GM12875 (cell line): ENCODE measurements around the gene LHX1.

ENCODE experiments used
- H3K4me3 ChIP-seq: one replicate; pipeline ENCODE4 v1.5.1; 2011; ENCODE audit warnings: low read depth, low read length, control low read depth
- TF ChIP-seq, protein P1 (sequence below): IDR thresholded peaks from 2 replicates; pipeline ENCODE4 v1.5.1; 2011; ENCODE audit warnings: low read depth, mild to moderate bottlenecking, control low read depth, inconsistent platforms, low read length, moderate library complexity, borderline replicate concordance; ENCODE audit not compliant: insufficient read depth

The LHX1 gene

DNA sequence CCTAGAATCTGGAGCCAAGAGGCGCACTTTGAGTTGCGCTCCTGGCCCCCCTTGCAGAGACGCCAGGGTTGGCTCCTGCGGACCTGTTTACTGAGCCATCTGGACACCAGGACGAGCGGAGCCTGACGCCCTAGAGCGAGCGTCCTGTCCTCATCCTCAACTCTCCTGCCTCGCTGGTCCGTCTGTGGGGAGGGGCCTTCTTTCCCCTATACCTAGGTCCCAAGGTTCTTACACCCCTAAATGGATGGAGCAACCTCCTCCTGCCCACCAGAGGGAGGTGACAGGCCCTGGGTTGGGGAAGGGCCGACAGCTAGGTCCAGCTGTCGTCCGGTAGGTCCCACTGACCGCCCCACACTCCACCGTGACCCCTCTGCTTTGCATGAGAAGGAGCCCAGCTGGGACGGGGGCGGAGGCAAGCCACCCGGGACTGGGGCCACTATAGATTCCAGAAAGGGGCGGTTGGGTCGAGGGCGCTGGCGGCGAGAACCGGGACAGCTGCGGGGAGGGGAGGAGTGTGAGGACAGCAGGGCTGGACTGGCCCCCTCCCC is 3.1 kb upstream of the LHX1 start:
- no peak overlapping the region for H3K4me3 ChIP-seq
- TF ChIP-seq, protein P1, sequence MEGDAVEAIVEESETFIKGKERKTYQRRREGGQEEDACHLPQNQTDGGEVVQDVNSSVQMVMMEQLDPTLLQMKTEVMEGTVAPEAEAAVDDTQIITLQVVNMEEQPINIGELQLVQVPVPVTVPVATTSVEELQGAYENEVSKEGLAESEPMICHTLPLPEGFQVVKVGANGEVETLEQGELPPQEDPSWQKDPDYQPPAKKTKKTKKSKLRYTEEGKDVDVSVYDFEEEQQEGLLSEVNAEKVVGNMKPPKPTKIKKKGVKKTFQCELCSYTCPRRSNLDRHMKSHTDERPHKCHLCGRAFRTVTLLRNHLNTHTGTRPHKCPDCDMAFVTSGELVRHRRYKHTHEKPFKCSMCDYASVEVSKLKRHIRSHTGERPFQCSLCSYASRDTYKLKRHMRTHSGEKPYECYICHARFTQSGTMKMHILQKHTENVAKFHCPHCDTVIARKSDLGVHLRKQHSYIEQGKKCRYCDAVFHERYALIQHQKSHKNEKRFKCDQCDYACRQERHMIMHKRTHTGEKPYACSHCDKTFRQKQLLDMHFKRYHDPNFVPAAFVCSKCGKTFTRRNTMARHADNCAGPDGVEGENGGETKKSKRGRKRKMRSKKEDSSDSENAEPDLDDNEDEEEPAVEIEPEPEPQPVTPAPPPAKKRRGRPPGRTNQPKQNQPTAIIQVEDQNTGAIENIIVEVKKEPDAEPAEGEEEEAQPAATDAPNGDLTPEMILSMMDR: no peak

GRCh38 chr17:36934692-36935630 is 2.3 kb upstream of the LHX1 start:
- H3K4me3 ChIP-seq: no peak overlapping the region
- TF ChIP-seq, protein P1: no peak

DNA sequence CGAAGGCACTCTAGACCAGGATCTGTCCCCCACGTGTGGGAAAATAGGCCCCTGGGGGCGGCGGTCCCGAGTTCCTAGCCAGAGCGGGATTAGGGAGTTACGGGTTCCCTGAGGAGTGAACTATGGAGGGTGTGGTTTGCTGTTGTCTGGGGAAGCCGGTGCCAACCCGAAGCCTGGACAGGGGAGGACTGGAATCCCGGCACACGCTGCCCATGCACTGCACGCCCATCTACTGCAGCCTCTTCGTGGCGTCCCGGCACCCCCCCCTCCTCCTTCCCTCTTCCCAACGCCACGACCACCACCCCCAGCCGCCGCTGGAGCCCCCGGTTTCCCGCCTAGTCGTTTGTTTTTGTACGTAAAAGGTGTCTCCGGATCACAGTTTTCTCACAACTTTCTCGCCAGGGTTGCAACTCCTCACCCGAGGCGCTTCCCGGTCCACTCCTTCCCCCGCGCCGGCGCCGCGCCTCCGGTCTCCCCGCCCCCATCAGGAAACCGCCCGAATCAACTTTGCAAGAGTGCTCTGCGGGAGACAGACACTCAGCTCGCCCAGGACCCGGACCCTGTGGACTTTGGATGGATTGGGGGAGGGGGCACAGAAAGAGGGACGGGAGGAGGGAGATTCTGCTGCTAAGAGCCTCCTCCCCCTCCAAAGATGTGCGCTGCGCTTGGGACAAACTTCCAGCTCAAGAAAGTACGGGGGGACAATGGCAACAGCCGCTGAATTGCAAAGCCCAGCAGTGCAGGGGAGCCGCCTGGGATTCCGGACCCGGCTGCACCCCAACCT is 1.4 kb upstream of the LHX1 start:
- H3K4me3 ChIP-seq: no peak overlapping the region
- TF ChIP-seq, protein P1: no peak

DNA sequence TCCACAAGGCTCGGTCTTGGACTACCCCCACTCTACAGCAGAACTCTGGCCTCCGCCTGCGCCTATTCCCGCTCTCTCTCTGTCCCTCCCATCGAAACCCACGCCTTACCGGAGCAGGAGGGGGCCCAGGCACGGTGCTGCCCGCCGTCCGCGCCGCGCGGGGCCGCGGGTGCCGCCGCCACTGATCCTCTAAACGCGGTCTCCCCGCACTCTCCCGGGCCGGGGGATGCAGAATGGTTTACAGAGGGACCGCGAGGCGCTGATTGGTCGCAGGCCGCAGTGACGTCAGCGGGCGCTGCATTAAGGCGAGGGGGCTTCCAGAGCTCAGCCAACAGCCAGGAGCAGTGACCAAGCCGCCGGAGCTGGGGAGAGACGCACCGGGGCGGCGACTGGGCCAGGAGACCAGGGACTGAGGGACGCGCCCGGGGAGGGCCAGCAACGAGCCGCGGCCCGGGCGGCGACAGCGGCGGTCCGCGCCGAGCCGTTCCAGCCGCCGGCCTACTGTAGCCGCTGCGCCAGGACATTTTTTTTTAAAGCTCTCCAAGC is 747 bp upstream of the LHX1 start:
- H3K4me3 ChIP-seq: no peak overlapping the region

DNA sequence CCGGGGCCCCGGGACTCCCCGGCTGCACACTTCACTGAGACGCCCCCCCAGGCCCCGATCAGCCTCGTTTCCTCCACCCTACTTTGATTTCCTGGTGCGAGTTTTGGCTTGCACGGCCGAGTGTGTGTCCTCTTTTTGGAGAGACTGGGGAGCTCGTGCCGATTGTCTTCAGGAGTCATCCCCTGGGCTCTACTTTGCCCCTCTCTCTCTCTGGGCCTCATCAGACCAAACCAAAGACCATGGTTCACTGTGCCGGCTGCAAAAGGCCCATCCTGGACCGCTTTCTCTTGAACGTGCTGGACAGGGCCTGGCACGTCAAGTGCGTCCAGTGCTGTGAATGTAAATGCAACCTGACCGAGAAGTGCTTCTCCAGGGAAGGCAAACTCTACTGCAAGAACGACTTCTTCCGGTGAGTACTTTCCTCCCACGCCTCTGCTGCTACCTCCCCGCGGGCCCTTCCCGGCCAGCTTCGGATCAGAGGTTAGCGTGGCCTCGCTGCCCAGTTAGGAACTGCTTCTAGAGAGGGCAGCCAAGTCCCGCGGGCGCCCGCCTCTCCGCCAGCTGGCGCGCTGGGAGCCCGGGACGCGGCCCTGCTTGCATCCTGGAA is 787 bp downstream of the LHX1 start:
- TF ChIP-seq, protein P1: no peak
- H3K4me3 ChIP-seq: no peak overlapping the region

More for the DNA sequence above, 747 bp upstream of the LHX1 start:
- TF ChIP-seq, protein P1: no peak

GRCh38 chr17:36938566-36939051 is 1.3 kb downstream of the LHX1 start:
- no peak overlapping the region for H3K4me3 ChIP-seq
- TF ChIP-seq, protein P1: no peak
